Measurements from ENCODE around the gene NEIL3. TPM values are rescaled to one million over a fixed set of nuclear protein-coding genes. Genes with fewer than 3 reads are reported as not detected.

NEIL3 gene
- total and polyA plus RNA-seq, 10 of the 15 experiments (the other 5 are each of a cell fraction or from before 2014, with no cell fraction given): 3.0 to 13.8 (median 8.9) TPM

- TF ChIP-seq BMI1 (IDR thresholded peaks at IDR 0.05; ENCODE audit: borderline replicate concordance): no peak
- TF ChIP-seq JUNB (IDR thresholded peaks at IDR 0.05): no peak
- no peak for TF ChIP-seq NFYA (IDR thresholded peaks at IDR 0.05; ENCODE audit: borderline replicate concordance, low read depth, low read length)
- TF ChIP-seq ZNF274 (IDR thresholded peaks at IDR 0.05; ENCODE audit: insufficient read depth, insufficient read length): no peak
- no peak for TF ChIP-seq SREBF1 (IDR thresholded peaks at IDR 0.05; ENCODE audit: low read length)
- TF ChIP-seq, protein P1, sequence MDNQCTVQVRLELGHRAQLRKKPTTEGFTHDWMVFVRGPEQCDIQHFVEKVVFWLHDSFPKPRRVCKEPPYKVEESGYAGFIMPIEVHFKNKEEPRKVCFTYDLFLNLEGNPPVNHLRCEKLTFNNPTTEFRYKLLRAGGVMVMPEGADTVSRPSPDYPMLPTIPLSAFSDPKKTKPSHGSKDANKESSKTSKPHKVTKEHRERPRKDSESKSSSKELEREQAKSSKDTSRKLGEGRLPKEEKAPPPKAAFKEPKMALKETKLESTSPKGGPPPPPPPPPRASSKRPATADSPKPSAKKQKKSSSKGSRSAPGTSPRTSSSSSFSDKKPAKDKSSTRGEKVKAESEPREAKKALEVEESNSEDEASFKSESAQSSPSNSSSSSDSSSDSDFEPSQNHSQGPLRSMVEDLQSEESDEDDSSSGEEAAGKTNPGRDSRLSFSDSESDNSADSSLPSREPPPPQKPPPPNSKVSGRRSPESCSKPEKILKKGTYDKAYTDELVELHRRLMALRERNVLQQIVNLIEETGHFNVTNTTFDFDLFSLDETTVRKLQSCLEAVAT (IDR thresholded peaks at IDR 0.05): no peak
- TF ChIP-seq ZBTB4 (CRISPR knock-in tag; IDR thresholded peaks at IDR 0.05): no peak
- no peak for TF ChIP-seq RAD51 (IDR thresholded peaks at IDR 0.05)
- no peak for TF ChIP-seq CBFB (IDR thresholded peaks at IDR 0.05; ENCODE audit: low read depth)
- no peak for TF ChIP-seq IRF4 (IDR thresholded peaks at IDR 0.05; ENCODE audit: low read depth, low read length)
These were observed 65.7 kb downstream of the NEIL3 start (continued) for GRCh38 chr4:177375372-177375771.
